ENCODE data around the gene PRPH. TPM values are rescaled to one million over a fixed set of nuclear protein-coding genes. Genes with fewer than 3 reads are reported as not detected.

Gene PRPH
- total and polyA plus RNA-seq, 9 donors, result 0.15 to 1.8 (median 0.34) TPM

GRCh38 chr12:49327368-49327767, 32.4 kb downstream of the PRPH start:
- no peaks in the 10 kb centered on the region for H3K36me3 ChIP-seq
- H3K4me1 ChIP-seq (ENCODE audit: insufficient read depth), result peaks cover 4% of the 10 kb centered on the region
- intact Hi-C loops (cut with DNase I), result no loop called here
- no peak overlapping the region for H3K4me3 ChIP-seq
- H3K9me3 ChIP-seq, result no peaks in the 10 kb centered on the region
- DNase-seq, result no peak
- TF ChIP-seq CTCF (IDR thresholded peaks at IDR 0.05) (no peak), EP300 (IDR thresholded peaks at IDR 0.05) (no peak), POLR2A (IDR thresholded peaks at IDR 0.05) (no peak)
- H3K27ac ChIP-seq, result no peak overlapping the region
- no peaks in the 10 kb centered on the region for H3K27me3 ChIP-seq

GRCh38 chr12:49327887-49328286, 32.9 kb downstream of the PRPH start:
- Histone ChIP-seq H3K27ac (no peak overlapping the region), H3K27me3 (no peaks in the 10 kb centered on the region), H3K9me3 (no peaks in the 10 kb centered on the region), H3K4me1 (ENCODE audit: insufficient read depth) (peaks cover 4% of the 10 kb centered on the region), H3K4me3 (no peak overlapping the region), H3K36me3 (no peaks in the 10 kb centered on the region)
- WGBS, 3 donors, result 87 to 95% (median 90%) methylated on average over 2 of the region's 2 CpGs
- intact Hi-C loops (cut with DNase I), result no loop called here
- DNase-seq, result no peak
- TF ChIP-seq EP300 (IDR thresholded peaks at IDR 0.05) (no peak), POLR2A (IDR thresholded peaks at IDR 0.05) (no peak)

GRCh38 chr12:49328816-49329215, 33.9 kb downstream of the PRPH start:
- no peaks in the 10 kb centered on the region for H3K9me3 ChIP-seq
- no peak for TF ChIP-seq EP300 (IDR thresholded peaks at IDR 0.05)
- TF ChIP-seq CTCF (IDR thresholded peaks at IDR 0.05), result no peak
- no peak for TF ChIP-seq POLR2A (IDR thresholded peaks at IDR 0.05)
- DNase-seq, result no peak
- H3K4me3 ChIP-seq, result no peak overlapping the region
- 95 to 96% (median 95%) methylated on average over 12 of the region's 12 CpGs for WGBS, 3 donors
- no peaks in the 10 kb centered on the region for H3K27me3 ChIP-seq
- intact Hi-C loops (cut with DNase I), result no loop called here
- no peak overlapping the region for H3K27ac ChIP-seq
- H3K4me1 ChIP-seq (ENCODE audit: insufficient read depth), result no peaks in the 10 kb centered on the region
- H3K36me3 ChIP-seq, result no peaks in the 10 kb centered on the region

GRCh38 chr12:49330032-49330619, 35.2 kb downstream of the PRPH start:
- no peaks in the 10 kb centered on the region for H3K36me3 ChIP-seq
- H3K4me1 ChIP-seq (ENCODE audit: insufficient read depth), result no peaks in the 10 kb centered on the region
- no peaks in the 10 kb centered on the region for H3K27me3 ChIP-seq
- no peak for TF ChIP-seq EP300 (IDR thresholded peaks at IDR 0.05)
- TF ChIP-seq CTCF (IDR thresholded peaks at IDR 0.05), result no peak
- no peak for TF ChIP-seq POLR2A (IDR thresholded peaks at IDR 0.05)
- no peak overlapping the region for H3K27ac ChIP-seq
- no peaks in the 10 kb centered on the region for H3K9me3 ChIP-seq
- DNase-seq, result no peak
- 92 to 94% (median 94%) methylated on average over 7 of the region's 7 CpGs for WGBS, 3 donors
- H3K4me3 ChIP-seq, result no peak overlapping the region
- intact Hi-C loops (cut with DNase I), result no loop called here

GRCh38 chr12:49330631-49331379, 35.9 kb downstream of the PRPH start:
- TF ChIP-seq POLR2A (IDR thresholded peaks at IDR 0.05), result no peak
- TF ChIP-seq EP300 (IDR thresholded peaks at IDR 0.05), result no peak
- no peak for TF ChIP-seq CTCF (IDR thresholded peaks at IDR 0.05)
- no peaks in the 10 kb centered on the region for H3K9me3 ChIP-seq
- WGBS, 3 donors, result 69 to 74% (median 73%) methylated on average over 14 of the region's 14 CpGs
- H3K4me1 ChIP-seq (ENCODE audit: insufficient read depth), result no peaks in the 10 kb centered on the region
- no peaks in the 10 kb centered on the region for H3K27me3 ChIP-seq
- intact Hi-C loops (cut with DNase I), result no loop called here
- H3K27ac ChIP-seq, result no peak overlapping the region
- no peaks in the 10 kb centered on the region for H3K36me3 ChIP-seq
- no peak for DNase-seq
- H3K4me3 ChIP-seq, result no peak overlapping the region
